Measurements from ENCODE around the gene RNF148. TPM values are rescaled to one million over a fixed set of nuclear protein-coding genes. Genes with fewer than 3 reads are reported as not detected.
"Not testable (repeated sequence)": the region's sequence is repeated elsewhere in the genome, so short reads cannot be mapped to it uniquely, and the experiment has no call there.

The RNF148 gene
- total RNA-seq, 1 donor from 2014 or later, result 1.5 TPM

- intact Hi-C loops (cut with DNase I), result no loop called here
- TF ChIP-seq CTCF (IDR thresholded peaks at IDR 0.05), result no peak
- H3K9me3 ChIP-seq, result no peaks in the 10 kb centered on the region
- no peak for DNase-seq (ENCODE audit: low spot score in 2 of 2)
- H3K36me3 ChIP-seq, result no peaks in the 10 kb centered on the region
- no peaks in the 10 kb centered on the region for H3K27me3 ChIP-seq
- H3K4me3 ChIP-seq, result no peak overlapping the region
- H3K27ac ChIP-seq, result no peak overlapping the region
- H3K4me1 ChIP-seq, result no peaks in the 10 kb centered on the region
Measured at GRCh38 chr7:122682815-122683550, 19.7 kb downstream of the RNF148 start.

- H3K27me3 ChIP-seq; intact Hi-C loops (cut with DNase I); H3K36me3 ChIP-seq; H3K4me1 ChIP-seq; H3K4me3 ChIP-seq; H3K9me3 ChIP-seq; DNase-seq (ENCODE audit: low spot score in 2 of 2); H3K27ac ChIP-seq: not testable (repeated sequence)
Measured at GRCh38 chr7:122681186-122681585, 21.5 kb downstream of the RNF148 start.

GRCh38 chr7:122679813-122680212 lies 22.9 kb downstream of the RNF148 start:
- no peak overlapping the region for H3K27ac ChIP-seq
- H3K4me1 ChIP-seq, result no peaks in the 10 kb centered on the region
- no peaks in the 10 kb centered on the region for H3K36me3 ChIP-seq
- no peaks in the 10 kb centered on the region for H3K9me3 ChIP-seq
- intact Hi-C loops (cut with DNase I), result no loop called here
- TF ChIP-seq CTCF (IDR thresholded peaks at IDR 0.05), result no peak
- no peaks in the 10 kb centered on the region for H3K27me3 ChIP-seq
- H3K4me3 ChIP-seq, result no peak overlapping the region
- DNase-seq (ENCODE audit: low spot score in 2 of 2), result no peak

GRCh38 chr7:122679269-122679709 lies 23.4 kb downstream of the RNF148 start:
- H3K4me1 ChIP-seq; DNase-seq (ENCODE audit: low spot score in 2 of 2); H3K27ac ChIP-seq; intact Hi-C loops (cut with DNase I); H3K9me3 ChIP-seq; H3K36me3 ChIP-seq; H3K27me3 ChIP-seq; H3K4me3 ChIP-seq: not testable (repeated sequence)

GRCh38 chr7:122677149-122677548 lies 25.6 kb downstream of the RNF148 start:
- H3K9me3 ChIP-seq, result no peaks in the 10 kb centered on the region
- no peak overlapping the region for H3K27ac ChIP-seq
- no peaks in the 10 kb centered on the region for H3K27me3 ChIP-seq
- H3K36me3 ChIP-seq, result no peaks in the 10 kb centered on the region
- H3K4me1 ChIP-seq, result no peaks in the 10 kb centered on the region
- no peak for DNase-seq (ENCODE audit: low spot score in 2 of 2)
- no peak for TF ChIP-seq CTCF (IDR thresholded peaks at IDR 0.05)
- intact Hi-C loops (cut with DNase I), result no loop called here
- H3K4me3 ChIP-seq, result no peak overlapping the region

GRCh38 chr7:122676466-122676865 lies 26.3 kb downstream of the RNF148 start:
- Histone ChIP-seq H3K36me3 (no peaks in the 10 kb centered on the region), H3K9me3 (no peaks in the 10 kb centered on the region), H3K27me3 (no peaks in the 10 kb centered on the region), H3K4me1 (no peaks in the 10 kb centered on the region), H3K27ac (no peak overlapping the region), H3K4me3 (no peak overlapping the region)
- DNase-seq (ENCODE audit: low spot score in 2 of 2), result no peak
- intact Hi-C loops (cut with DNase I), result no loop called here
- no peak for TF ChIP-seq CTCF (IDR thresholded peaks at IDR 0.05)

GRCh38 chr7:122675621-122676020 lies 27.1 kb downstream of the RNF148 start:
- H3K36me3 ChIP-seq, result no peaks in the 10 kb centered on the region
- no peaks in the 10 kb centered on the region for H3K9me3 ChIP-seq
- TF ChIP-seq CTCF (IDR thresholded peaks at IDR 0.05), result no peak
- no peak overlapping the region for H3K4me3 ChIP-seq
- H3K4me1 ChIP-seq, result no peaks in the 10 kb centered on the region
- H3K27me3 ChIP-seq, result no peaks in the 10 kb centered on the region
- intact Hi-C loops (cut with DNase I), result no loop called here
- no peak overlapping the region for H3K27ac ChIP-seq
- no peak for DNase-seq (ENCODE audit: low spot score in 2 of 2)
